GM19099 (cell line): ENCODE results near the gene SPRED1.

Experiments used
- POLR2A ChIP-seq: IDR thresholded peaks from 3 replicates; pipeline ENCODE4 v1.6.1; 2011; ENCODE audit warnings: low read depth; ENCODE audit not compliant: insufficient read length; ENCODE audit errors: extremely low read depth

SPRED1 gene

DNA sequence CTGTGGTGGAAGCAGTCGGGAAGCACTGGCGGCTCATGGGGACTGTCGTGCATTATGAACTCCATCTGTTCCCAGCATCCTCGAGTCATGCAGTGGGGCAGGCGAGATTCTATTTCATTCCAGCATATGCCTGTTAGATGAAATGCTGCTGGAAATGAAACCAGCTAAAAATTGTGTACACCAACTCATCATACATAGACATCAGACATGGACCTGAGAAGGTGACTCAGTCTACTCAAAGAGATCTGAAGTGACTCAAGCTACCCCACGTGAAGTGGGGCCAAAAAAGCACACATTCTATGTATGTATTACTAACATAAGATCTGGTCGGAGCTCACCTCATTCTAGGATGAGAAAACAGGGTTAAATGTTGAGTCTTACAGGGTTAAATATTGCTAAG is 153.8 kb downstream of the SPRED1 start:
- no peak for TF ChIP-seq POLR2A
